GM23338 (cell line): Measurements from ENCODE around the gene DRC1.

Experiments
- CREB1 ChIP-seq: fragments of 250-450 bp; sonication (Bioruptor Pico); IDR thresholded peaks from 2 replicates; pipeline ENCODE4 v1.5.0; 2020; ENCODE audit warnings: low read depth, mild to moderate bottlenecking, moderate library complexity
- EZH2 ChIP-seq: fragments of 200-600 bp; sonication (generic); IDR thresholded peaks from one replicate; pipeline ENCODE4 v1.8.0; 2017; ENCODE audit warnings: antibody characterized with exemption, mild to moderate bottlenecking, low read depth; ENCODE audit not compliant: unreplicated experiment
- EZH2phosphoT487 ChIP-seq: fragments of 200-600 bp; sonication (generic); IDR thresholded peaks from one replicate; pipeline ENCODE4 v1.8.1; 2018; ENCODE audit warnings: antibody characterized with exemption; ENCODE audit not compliant: unreplicated experiment
- NANOG ChIP-seq: IDR thresholded peaks from 2 replicates; pipeline ENCODE4 v1.6.1; 2016; ENCODE audit warnings: antibody characterized with exemption, borderline replicate concordance
- POLR2AphosphoS5 ChIP-seq: IDR thresholded peaks from 2 replicates; pipeline ENCODE4 v1.6.1; 2016; ENCODE audit warnings: antibody characterized with exemption, low read depth
- ZNF331 ChIP-seq: fragments of 250-450 bp; sonication (Bioruptor Pico); IDR thresholded peaks from 2 replicates; pipeline ENCODE4 v1.5.0; 2020; ENCODE audit warnings: low read depth, mild to moderate bottlenecking, moderate library complexity
- TF ChIP-seq, protein P1 (sequence below), 2 experiments: fragments of 200-600 bp in 1 of 2; sonication (generic) in 1 of 2; conservative IDR thresholded peaks; 2 replicates each; pipeline versions ENCODE4 v1.5.1 to v1.6.1; 2016 to 2017; ENCODE audit warnings: antibody characterized with exemption in 2 of 2, low read depth in 2 of 2, mild to moderate bottlenecking in 2 of 2, moderate library complexity in 1 of 2
- TF ChIP-seq, protein P2 (sequence below): IDR thresholded peaks from one replicate; pipeline ENCODE4 v1.6.1; 2018; ENCODE audit warnings: antibody characterized with exemption; ENCODE audit not compliant: unreplicated experiment
- TF ChIP-seq, protein P3 (sequence below): IDR thresholded peaks from 2 replicates; pipeline ENCODE4 v1.6.1; 2016; ENCODE audit warnings: antibody characterized with exemption
- TF ChIP-seq, protein P4 (sequence below): fragments of 250-450 bp; sonication (Bioruptor Pico); IDR thresholded peaks from 2 replicates; pipeline ENCODE4 v1.5.0; 2020; ENCODE audit warnings: mild to moderate bottlenecking, moderate library complexity

DNA sequence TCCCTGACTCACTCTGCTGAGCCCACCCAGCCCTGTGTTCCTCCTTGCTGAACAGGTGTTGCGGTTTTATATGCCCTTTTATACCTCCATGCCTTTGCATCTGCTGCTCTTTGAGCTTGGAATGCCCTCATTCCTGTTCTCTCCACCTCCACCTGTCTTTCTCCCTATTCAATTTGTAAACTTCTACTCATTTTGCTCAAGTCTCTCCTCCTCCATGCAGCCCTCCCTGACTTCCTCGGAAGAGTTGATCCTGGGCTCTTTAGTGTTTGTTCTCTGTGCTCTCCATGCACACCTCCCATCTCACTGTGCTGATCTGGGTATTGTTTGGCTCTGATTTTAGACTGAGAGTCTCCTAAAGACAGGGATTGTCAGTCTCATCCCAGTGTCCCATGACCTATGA, 83.4 kb downstream of the DRC1 start:
- TF ChIP-seq, protein P1, sequence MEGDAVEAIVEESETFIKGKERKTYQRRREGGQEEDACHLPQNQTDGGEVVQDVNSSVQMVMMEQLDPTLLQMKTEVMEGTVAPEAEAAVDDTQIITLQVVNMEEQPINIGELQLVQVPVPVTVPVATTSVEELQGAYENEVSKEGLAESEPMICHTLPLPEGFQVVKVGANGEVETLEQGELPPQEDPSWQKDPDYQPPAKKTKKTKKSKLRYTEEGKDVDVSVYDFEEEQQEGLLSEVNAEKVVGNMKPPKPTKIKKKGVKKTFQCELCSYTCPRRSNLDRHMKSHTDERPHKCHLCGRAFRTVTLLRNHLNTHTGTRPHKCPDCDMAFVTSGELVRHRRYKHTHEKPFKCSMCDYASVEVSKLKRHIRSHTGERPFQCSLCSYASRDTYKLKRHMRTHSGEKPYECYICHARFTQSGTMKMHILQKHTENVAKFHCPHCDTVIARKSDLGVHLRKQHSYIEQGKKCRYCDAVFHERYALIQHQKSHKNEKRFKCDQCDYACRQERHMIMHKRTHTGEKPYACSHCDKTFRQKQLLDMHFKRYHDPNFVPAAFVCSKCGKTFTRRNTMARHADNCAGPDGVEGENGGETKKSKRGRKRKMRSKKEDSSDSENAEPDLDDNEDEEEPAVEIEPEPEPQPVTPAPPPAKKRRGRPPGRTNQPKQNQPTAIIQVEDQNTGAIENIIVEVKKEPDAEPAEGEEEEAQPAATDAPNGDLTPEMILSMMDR (conservative IDR thresholded peaks at IDR 0.05; ENCODE audit: low read depth in 2 of 2), result no peak
- TF ChIP-seq POLR2AphosphoS5, result no peak
- no peak for TF ChIP-seq CREB1 (CRISPR knock-in tag)
- TF ChIP-seq, protein P2, sequence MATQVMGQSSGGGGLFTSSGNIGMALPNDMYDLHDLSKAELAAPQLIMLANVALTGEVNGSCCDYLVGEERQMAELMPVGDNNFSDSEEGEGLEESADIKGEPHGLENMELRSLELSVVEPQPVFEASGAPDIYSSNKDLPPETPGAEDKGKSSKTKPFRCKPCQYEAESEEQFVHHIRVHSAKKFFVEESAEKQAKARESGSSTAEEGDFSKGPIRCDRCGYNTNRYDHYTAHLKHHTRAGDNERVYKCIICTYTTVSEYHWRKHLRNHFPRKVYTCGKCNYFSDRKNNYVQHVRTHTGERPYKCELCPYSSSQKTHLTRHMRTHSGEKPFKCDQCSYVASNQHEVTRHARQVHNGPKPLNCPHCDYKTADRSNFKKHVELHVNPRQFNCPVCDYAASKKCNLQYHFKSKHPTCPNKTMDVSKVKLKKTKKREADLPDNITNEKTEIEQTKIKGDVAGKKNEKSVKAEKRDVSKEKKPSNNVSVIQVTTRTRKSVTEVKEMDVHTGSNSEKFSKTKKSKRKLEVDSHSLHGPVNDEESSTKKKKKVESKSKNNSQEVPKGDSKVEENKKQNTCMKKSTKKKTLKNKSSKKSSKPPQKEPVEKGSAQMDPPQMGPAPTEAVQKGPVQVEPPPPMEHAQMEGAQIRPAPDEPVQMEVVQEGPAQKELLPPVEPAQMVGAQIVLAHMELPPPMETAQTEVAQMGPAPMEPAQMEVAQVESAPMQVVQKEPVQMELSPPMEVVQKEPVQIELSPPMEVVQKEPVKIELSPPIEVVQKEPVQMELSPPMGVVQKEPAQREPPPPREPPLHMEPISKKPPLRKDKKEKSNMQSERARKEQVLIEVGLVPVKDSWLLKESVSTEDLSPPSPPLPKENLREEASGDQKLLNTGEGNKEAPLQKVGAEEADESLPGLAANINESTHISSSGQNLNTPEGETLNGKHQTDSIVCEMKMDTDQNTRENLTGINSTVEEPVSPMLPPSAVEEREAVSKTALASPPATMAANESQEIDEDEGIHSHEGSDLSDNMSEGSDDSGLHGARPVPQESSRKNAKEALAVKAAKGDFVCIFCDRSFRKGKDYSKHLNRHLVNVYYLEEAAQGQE, result no peak
- TF ChIP-seq EZH2, result no peak
- TF ChIP-seq EZH2phosphoT487, result no peak
- TF ChIP-seq ZNF331 (CRISPR knock-in tag), result no peak
- no peak for TF ChIP-seq NANOG
- TF ChIP-seq, protein P3, sequence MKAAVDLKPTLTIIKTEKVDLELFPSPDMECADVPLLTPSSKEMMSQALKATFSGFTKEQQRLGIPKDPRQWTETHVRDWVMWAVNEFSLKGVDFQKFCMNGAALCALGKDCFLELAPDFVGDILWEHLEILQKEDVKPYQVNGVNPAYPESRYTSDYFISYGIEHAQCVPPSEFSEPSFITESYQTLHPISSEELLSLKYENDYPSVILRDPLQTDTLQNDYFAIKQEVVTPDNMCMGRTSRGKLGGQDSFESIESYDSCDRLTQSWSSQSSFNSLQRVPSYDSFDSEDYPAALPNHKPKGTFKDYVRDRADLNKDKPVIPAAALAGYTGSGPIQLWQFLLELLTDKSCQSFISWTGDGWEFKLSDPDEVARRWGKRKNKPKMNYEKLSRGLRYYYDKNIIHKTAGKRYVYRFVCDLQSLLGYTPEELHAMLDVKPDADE, result no peak
- TF ChIP-seq, protein P4, sequence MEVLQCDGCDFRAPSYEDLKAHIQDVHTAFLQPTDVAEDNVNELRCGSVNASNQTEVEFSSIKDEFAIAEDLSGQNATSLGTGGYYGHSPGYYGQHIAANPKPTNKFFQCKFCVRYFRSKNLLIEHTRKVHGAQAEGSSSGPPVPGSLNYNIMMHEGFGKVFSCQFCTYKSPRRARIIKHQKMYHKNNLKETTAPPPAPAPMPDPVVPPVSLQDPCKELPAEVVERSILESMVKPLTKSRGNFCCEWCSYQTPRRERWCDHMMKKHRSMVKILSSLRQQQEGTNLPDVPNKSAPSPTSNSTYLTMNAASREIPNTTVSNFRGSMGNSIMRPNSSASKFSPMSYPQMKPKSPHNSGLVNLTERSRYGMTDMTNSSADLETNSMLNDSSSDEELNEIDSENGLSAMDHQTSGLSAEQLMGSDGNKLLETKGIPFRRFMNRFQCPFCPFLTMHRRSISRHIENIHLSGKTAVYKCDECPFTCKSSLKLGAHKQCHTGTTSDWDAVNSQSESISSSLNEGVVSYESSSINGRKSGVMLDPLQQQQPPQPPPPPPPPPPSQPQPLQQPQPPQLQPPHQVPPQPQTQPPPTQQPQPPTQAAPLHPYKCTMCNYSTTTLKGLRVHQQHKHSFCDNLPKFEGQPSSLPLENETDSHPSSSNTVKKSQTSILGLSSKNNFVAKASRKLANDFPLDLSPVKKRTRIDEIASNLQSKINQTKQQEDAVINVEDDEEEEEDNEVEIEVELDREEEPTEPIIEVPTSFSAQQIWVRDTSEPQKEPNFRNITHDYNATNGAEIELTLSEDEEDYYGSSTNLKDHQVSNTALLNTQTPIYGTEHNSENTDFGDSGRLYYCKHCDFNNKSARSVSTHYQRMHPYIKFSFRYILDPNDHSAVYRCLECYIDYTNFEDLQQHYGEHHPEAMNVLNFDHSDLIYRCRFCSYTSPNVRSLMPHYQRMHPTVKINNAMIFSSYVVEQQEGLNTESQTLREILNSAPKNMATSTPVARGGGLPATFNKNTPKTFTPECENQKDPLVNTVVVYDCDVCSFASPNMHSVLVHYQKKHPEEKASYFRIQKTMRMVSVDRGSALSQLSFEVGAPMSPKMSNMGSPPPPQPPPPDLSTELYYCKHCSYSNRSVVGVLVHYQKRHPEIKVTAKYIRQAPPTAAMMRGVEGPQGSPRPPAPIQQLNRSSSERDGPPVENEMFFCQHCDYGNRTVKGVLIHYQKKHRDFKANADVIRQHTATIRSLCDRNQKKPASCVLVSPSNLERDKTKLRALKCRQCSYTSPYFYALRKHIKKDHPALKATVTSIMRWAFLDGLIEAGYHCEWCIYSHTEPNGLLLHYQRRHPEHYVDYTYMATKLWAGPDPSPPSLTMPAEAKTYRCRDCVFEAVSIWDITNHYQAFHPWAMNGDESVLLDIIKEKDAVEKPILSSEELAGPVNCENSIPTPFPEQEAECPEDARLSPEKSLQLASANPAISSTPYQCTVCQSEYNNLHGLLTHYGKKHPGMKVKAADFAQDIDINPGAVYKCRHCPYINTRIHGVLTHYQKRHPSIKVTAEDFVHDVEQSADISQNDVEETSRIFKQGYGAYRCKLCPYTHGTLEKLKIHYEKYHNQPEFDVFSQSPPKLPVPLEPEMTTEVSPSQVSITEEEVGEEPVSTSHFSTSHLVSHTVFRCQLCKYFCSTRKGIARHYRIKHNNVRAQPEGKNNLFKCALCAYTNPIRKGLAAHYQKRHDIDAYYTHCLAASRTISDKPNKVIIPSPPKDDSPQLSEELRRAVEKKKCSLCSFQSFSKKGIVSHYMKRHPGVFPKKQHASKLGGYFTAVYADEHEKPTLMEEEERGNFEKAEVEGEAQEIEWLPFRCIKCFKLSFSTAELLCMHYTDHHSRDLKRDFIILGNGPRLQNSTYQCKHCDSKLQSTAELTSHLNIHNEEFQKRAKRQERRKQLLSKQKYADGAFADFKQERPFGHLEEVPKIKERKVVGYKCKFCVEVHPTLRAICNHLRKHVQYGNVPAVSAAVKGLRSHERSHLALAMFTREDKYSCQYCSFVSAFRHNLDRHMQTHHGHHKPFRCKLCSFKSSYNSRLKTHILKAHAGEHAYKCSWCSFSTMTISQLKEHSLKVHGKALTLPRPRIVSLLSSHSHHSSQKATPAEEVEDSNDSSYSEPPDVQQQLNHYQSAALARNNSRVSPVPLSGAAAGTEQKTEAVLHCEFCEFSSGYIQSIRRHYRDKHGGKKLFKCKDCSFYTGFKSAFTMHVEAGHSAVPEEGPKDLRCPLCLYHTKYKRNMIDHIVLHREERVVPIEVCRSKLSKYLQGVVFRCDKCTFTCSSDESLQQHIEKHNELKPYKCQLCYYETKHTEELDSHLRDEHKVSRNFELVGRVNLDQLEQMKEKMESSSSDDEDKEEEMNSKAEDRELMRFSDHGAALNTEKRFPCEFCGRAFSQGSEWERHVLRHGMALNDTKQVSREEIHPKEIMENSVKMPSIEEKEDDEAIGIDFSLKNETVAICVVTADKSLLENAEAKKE (CRISPR knock-in tag), result no peak
